ENCODE measurements around the gene FEM1B.

Gene FEM1B

GRCh38 chr15:68235022-68235421 is 42.5 kb upstream of the FEM1B start:
- Histone ChIP-seq H3K27me3 (ENCODE audit: insufficient read depth, low read length) (no peaks in the 10 kb centered on the region; the same call in 1 of the 2 replicates), H3K4me1 (ENCODE audit: insufficient read depth, low read length) (no peaks in the 10 kb centered on the region), H3K4me3 (ENCODE audit: low read length) (no peak overlapping the region), H3K36me3 (ENCODE audit: insufficient read depth, low read depth, low read length) (no peaks in the 10 kb centered on the region), H3K9me3 (ENCODE audit: insufficient read depth, low read depth, low read length) (no peaks in the 10 kb centered on the region), H3K27ac (ENCODE audit: low read length) (no peak overlapping the region), H3K9ac (ENCODE audit: low read depth, low read length) (no peak overlapping the region)

- H3K4me1 ChIP-seq (ENCODE audit: insufficient read depth, low read length) = no peaks in the 10 kb centered on the region
- no peak overlapping the region for H3K9ac ChIP-seq (ENCODE audit: low read depth, low read length)
- H3K4me3 ChIP-seq (ENCODE audit: low read length) = no peak overlapping the region
These were observed 38.5 kb upstream of the FEM1B start for GRCh38 chr15:68239025-68239424.

GRCh38 chr15:68241088-68241935 is 36.2 kb upstream of the FEM1B start:
- H3K9ac ChIP-seq (ENCODE audit: low read depth, low read length) = no peak overlapping the region
- H3K4me3 ChIP-seq (ENCODE audit: low read length) = no peak overlapping the region
- no peak overlapping the region for H3K27ac ChIP-seq (ENCODE audit: low read length)
- peaks cover 7% of the 10 kb centered on the region for H3K9me3 ChIP-seq (ENCODE audit: insufficient read depth, low read depth, low read length)
- H3K27me3 ChIP-seq (ENCODE audit: insufficient read depth, low read length) = no peaks in the 10 kb centered on the region
- H3K4me1 ChIP-seq (ENCODE audit: insufficient read depth, low read length) = no peaks in the 10 kb centered on the region
- H3K36me3 ChIP-seq (ENCODE audit: insufficient read depth, low read depth, low read length) = no peaks in the 10 kb centered on the region

More at GRCh38 chr15:68239025-68239424, 38.5 kb upstream of the FEM1B start:
- Histone ChIP-seq H3K27ac (ENCODE audit: low read length) (no peak overlapping the region), H3K9me3 (ENCODE audit: insufficient read depth, low read depth, low read length) (0 out of 2 replicates have a peak, but pooled peaks cover under 1% of the 10 kb centered on the region), H3K27me3 (ENCODE audit: insufficient read depth, low read length) (no peaks in the 10 kb centered on the region), H3K36me3 (ENCODE audit: insufficient read depth, low read depth, low read length) (no peaks in the 10 kb centered on the region)

GRCh38 chr15:68244235-68244634 is 33.3 kb upstream of the FEM1B start:
- Histone ChIP-seq H3K36me3 (ENCODE audit: insufficient read depth, low read depth, low read length) (no peaks in the 10 kb centered on the region), H3K9me3 (ENCODE audit: insufficient read depth, low read depth, low read length) (peaks cover 7% of the 10 kb centered on the region), H3K27me3 (ENCODE audit: insufficient read depth, low read length) (no peaks in the 10 kb centered on the region)

GRCh38 chr15:68249058-68249713 is 28.4 kb upstream of the FEM1B start:
- Histone ChIP-seq H3K9me3 (ENCODE audit: insufficient read depth, low read depth, low read length) (peaks cover 5% of the 10 kb centered on the region), H3K27me3 (ENCODE audit: insufficient read depth, low read length) (no peaks in the 10 kb centered on the region), H3K36me3 (ENCODE audit: insufficient read depth, low read depth, low read length) (no peaks in the 10 kb centered on the region), H3K27ac (ENCODE audit: low read length) (no peak overlapping the region), H3K9ac (ENCODE audit: low read depth, low read length) (no peak overlapping the region), H3K4me1 (ENCODE audit: insufficient read depth, low read length) (no peaks in the 10 kb centered on the region), H3K4me3 (ENCODE audit: low read length) (no peak overlapping the region)

More at GRCh38 chr15:68244235-68244634, 33.3 kb upstream of the FEM1B start:
- Histone ChIP-seq H3K4me3 (ENCODE audit: low read length) (no peak overlapping the region), H3K27ac (ENCODE audit: low read length) (no peak overlapping the region), H3K4me1 (ENCODE audit: insufficient read depth, low read length) (no peaks in the 10 kb centered on the region), H3K9ac (ENCODE audit: low read depth, low read length) (no peak overlapping the region)

GRCh38 chr15:68252925-68253534 is 24.5 kb upstream of the FEM1B start:
- H3K9ac ChIP-seq (ENCODE audit: low read depth, low read length) = no peak overlapping the region
- peaks cover 3% of the 10 kb centered on the region; the same call in 1 of the 2 replicates for H3K4me1 ChIP-seq (ENCODE audit: insufficient read depth, low read length)
- no peak overlapping the region for H3K27ac ChIP-seq (ENCODE audit: low read length)
- H3K4me3 ChIP-seq (ENCODE audit: low read length) = no peak overlapping the region
- H3K9me3 ChIP-seq (ENCODE audit: insufficient read depth, low read depth, low read length) = no peaks in the 10 kb centered on the region; the same call in 1 of the 2 replicates
- H3K27me3 ChIP-seq (ENCODE audit: insufficient read depth, low read length) = no peaks in the 10 kb centered on the region
- H3K36me3 ChIP-seq (ENCODE audit: insufficient read depth, low read depth, low read length) = no peaks in the 10 kb centered on the region

GRCh38 chr15:68256675-68257450 is 20.7 kb upstream of the FEM1B start:
- Histone ChIP-seq H3K9ac (ENCODE audit: low read depth, low read length) (peak overlapping the region; percentile 91), H3K4me1 (ENCODE audit: insufficient read depth, low read length) (peaks cover 6% of the 10 kb centered on the region; the same call in 1 of the 2 replicates), H3K36me3 (ENCODE audit: insufficient read depth, low read depth, low read length) (no peaks in the 10 kb centered on the region), H3K27ac (ENCODE audit: low read length) (peak overlapping the region; percentile 87), H3K27me3 (ENCODE audit: insufficient read depth, low read length) (no peaks in the 10 kb centered on the region), H3K4me3 (ENCODE audit: low read length) (peak overlapping the region; percentile 77), H3K9me3 (ENCODE audit: insufficient read depth, low read depth, low read length) (no peaks in the 10 kb centered on the region)

- Histone ChIP-seq H3K27ac (ENCODE audit: low read length) (no peak overlapping the region), H3K9me3 (ENCODE audit: insufficient read depth, low read depth, low read length) (no peaks in the 10 kb centered on the region), H3K4me1 (ENCODE audit: insufficient read depth, low read length) (peaks cover 14% of the 10 kb centered on the region; the same call in 1 of the 2 replicates), H3K27me3 (ENCODE audit: insufficient read depth, low read length) (no peaks in the 10 kb centered on the region), H3K4me3 (ENCODE audit: low read length) (no peak overlapping the region), H3K36me3 (ENCODE audit: insufficient read depth, low read depth, low read length) (no peaks in the 10 kb centered on the region), H3K9ac (ENCODE audit: low read depth, low read length) (no peak overlapping the region)
These were observed 18.9 kb upstream of the FEM1B start for GRCh38 chr15:68258692-68259091.

- Histone ChIP-seq H3K9me3 (ENCODE audit: insufficient read depth, low read depth, low read length) (no peaks in the 10 kb centered on the region), H3K27ac (ENCODE audit: low read length) (no peak overlapping the region), H3K9ac (ENCODE audit: low read depth, low read length) (no peak overlapping the region), H3K27me3 (ENCODE audit: insufficient read depth, low read length) (no peaks in the 10 kb centered on the region), H3K4me1 (ENCODE audit: insufficient read depth, low read length) (peaks cover 25% of the 10 kb centered on the region; the same call in 1 of the 2 replicates), H3K36me3 (ENCODE audit: insufficient read depth, low read depth, low read length) (no peaks in the 10 kb centered on the region), H3K4me3 (ENCODE audit: low read length) (no peak overlapping the region)
These were observed 17.7 kb upstream of the FEM1B start for GRCh38 chr15:68259883-68260282.

- Histone ChIP-seq H3K27me3 (ENCODE audit: insufficient read depth, low read length) (no peaks in the 10 kb centered on the region), H3K9me3 (ENCODE audit: insufficient read depth, low read depth, low read length) (no peaks in the 10 kb centered on the region), H3K4me1 (ENCODE audit: insufficient read depth, low read length) (peaks cover 37% of the 10 kb centered on the region; the same call in 1 of the 2 replicates), H3K36me3 (ENCODE audit: insufficient read depth, low read depth, low read length) (no peaks in the 10 kb centered on the region), H3K27ac (ENCODE audit: low read length) (no peak overlapping the region), H3K4me3 (ENCODE audit: low read length) (no peak overlapping the region), H3K9ac (ENCODE audit: low read depth, low read length) (no peak overlapping the region)
These were observed 16.3 kb upstream of the FEM1B start for GRCh38 chr15:68261241-68261640.

- Histone ChIP-seq H3K9me3 (ENCODE audit: insufficient read depth, low read depth, low read length) (no peaks in the 10 kb centered on the region), H3K27ac (ENCODE audit: low read length) (peak overlapping the region; percentile 7), H3K36me3 (ENCODE audit: insufficient read depth, low read depth, low read length) (no peaks in the 10 kb centered on the region), H3K9ac (ENCODE audit: low read depth, low read length) (no peak overlapping the region), H3K4me1 (ENCODE audit: insufficient read depth, low read length) (peaks cover 38% of the 10 kb centered on the region; the same call in 1 of the 2 replicates), H3K4me3 (ENCODE audit: low read length) (no peak overlapping the region), H3K27me3 (ENCODE audit: insufficient read depth, low read length) (no peaks in the 10 kb centered on the region)
These were observed 15.6 kb upstream of the FEM1B start for GRCh38 chr15:68261980-68262379.
